IMR-90 (cell line): ENCODE data around the gene QSOX2.

Source experiments
- CEBPB ChIP-seq: IDR thresholded peaks from 2 replicates; pipeline ENCODE4 v1.6.1; 2012; ENCODE audit warnings: low read depth, low read length, improper control_type of control experiment
- FOS ChIP-seq: fragments of 150-350 bp; IDR thresholded peaks from 2 replicates; pipeline ENCODE4 v1.6.1; 2016; ENCODE audit warnings: low read depth, low read length
- POLR2A ChIP-seq: IDR thresholded peaks from 2 replicates; pipeline ENCODE4 v1.6.1; 2012; ENCODE audit warnings: mild to moderate bottlenecking, low read depth, low read length
- RAD21 ChIP-seq: IDR thresholded peaks from 2 replicates; pipeline ENCODE4 v1.6.1; 2012; ENCODE audit warnings: low read length, improper control_type of control experiment
- RCOR1 ChIP-seq: IDR thresholded peaks from 2 replicates; pipeline ENCODE4 v1.6.1; 2012; ENCODE audit warnings: mild to moderate bottlenecking, low read length, improper control_type of control experiment; ENCODE audit not compliant: insufficient replicate concordance
- RFX5 ChIP-seq: IDR thresholded peaks from 2 replicates; pipeline ENCODE4 v1.8.0; 2012; ENCODE audit warnings: low read depth, mild to moderate bottlenecking, low read length, moderate library complexity
- TF ChIP-seq, protein P1 (sequence below): conservative IDR thresholded peaks from 2 replicates; pipeline ENCODE4 v1.5.1; 2012; ENCODE audit warnings: mild to moderate bottlenecking, low read depth, low read length, improper control_type of control experiment

DNA sequence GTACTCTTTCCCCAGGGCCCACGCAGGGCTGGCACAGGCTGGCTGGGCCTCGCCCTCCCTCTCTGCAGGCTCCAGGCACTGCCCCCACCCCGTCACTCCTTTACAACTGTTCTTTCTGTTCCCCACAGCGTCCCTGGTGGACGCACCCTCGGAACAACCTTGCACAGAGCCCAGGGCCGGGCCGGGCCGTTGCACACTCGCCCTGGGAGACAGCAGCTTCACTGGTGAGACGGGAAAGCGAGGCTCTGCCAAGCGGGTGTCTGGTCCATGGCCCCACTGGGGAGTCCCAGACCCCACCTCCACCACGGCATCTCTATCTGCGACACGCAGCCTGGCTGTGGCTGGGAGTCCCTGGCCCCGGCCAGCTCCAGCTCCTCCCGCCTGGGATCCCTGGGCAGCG lies 18.4 kb upstream of the QSOX2 start:
- TF ChIP-seq, protein P1, sequence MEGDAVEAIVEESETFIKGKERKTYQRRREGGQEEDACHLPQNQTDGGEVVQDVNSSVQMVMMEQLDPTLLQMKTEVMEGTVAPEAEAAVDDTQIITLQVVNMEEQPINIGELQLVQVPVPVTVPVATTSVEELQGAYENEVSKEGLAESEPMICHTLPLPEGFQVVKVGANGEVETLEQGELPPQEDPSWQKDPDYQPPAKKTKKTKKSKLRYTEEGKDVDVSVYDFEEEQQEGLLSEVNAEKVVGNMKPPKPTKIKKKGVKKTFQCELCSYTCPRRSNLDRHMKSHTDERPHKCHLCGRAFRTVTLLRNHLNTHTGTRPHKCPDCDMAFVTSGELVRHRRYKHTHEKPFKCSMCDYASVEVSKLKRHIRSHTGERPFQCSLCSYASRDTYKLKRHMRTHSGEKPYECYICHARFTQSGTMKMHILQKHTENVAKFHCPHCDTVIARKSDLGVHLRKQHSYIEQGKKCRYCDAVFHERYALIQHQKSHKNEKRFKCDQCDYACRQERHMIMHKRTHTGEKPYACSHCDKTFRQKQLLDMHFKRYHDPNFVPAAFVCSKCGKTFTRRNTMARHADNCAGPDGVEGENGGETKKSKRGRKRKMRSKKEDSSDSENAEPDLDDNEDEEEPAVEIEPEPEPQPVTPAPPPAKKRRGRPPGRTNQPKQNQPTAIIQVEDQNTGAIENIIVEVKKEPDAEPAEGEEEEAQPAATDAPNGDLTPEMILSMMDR = no peak
- TF ChIP-seq FOS = no peak
- no peak for TF ChIP-seq POLR2A
- no peak for TF ChIP-seq RCOR1
- TF ChIP-seq CEBPB = no peak
- no peak for TF ChIP-seq RAD21
- TF ChIP-seq RFX5 = no peak
